G401.6 (cell line): ENCODE results near the gene CNOT9.

Experiments used
- FAIRE-seq: peaks from 2 replicates; lab custom pipeline; 2012; peaks lifted over from hg19 to GRCh38; lab: Jason Lieb, UNC

CNOT9 gene

DNA sequence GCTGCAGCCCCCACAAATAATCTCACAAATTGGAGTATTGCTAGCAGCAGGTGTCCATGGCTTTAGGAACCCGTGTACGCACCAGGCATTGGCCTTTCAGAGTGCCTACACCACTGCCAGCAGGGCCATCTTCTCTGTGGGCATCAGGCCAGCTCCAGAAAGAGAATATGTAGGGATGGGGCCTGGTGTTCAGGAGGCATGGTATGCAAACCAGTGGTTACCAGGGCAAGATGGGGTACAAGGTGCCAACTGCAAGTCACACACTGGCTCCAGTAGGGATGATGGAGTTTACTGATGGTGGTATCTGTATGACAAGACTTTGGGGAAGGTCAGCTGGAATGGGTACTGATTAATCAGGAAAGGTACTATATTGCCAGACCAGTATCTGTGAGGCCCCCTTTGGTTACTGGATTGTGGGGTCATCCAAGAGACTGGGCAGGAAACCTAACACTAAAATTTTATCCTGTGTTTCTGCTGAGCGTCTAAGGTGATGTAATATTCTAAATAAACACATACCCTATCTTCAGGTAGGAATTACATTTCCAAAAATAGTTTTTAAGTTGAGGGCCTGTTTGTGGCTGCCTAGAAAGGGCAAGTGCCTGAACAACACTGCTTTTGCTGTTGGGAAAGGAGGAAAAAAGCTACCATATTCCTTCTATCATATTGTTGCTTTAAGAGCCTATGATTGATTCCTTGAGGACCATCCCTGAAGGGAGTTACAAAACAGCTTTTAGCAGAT, 9.0 kb downstream of the CNOT9 start:
- no peak for FAIRE-seq

GRCh38 chr2:218578272-218578877, 9.7 kb downstream of the CNOT9 start:
- no peak for FAIRE-seq

DNA sequence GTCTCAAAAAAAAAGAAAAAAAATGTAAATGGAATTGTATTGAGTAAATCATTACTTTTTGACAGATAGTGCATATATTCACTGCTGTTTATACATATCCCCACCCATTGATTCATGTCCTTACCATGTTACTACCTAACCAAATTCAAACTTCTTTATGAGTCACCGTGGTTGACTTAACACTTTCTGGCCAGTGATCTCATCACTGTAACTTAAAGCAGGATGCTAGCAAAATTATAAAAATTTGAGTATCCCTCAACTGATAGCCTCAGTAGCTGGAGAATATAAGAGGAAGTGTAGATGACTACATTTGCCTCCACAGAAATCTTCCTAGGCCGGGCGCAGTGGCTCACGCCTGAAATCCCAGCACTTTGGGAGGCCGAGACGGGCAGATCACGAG, 13.4 kb downstream of the CNOT9 start:
- FAIRE-seq, result no peak

DNA sequence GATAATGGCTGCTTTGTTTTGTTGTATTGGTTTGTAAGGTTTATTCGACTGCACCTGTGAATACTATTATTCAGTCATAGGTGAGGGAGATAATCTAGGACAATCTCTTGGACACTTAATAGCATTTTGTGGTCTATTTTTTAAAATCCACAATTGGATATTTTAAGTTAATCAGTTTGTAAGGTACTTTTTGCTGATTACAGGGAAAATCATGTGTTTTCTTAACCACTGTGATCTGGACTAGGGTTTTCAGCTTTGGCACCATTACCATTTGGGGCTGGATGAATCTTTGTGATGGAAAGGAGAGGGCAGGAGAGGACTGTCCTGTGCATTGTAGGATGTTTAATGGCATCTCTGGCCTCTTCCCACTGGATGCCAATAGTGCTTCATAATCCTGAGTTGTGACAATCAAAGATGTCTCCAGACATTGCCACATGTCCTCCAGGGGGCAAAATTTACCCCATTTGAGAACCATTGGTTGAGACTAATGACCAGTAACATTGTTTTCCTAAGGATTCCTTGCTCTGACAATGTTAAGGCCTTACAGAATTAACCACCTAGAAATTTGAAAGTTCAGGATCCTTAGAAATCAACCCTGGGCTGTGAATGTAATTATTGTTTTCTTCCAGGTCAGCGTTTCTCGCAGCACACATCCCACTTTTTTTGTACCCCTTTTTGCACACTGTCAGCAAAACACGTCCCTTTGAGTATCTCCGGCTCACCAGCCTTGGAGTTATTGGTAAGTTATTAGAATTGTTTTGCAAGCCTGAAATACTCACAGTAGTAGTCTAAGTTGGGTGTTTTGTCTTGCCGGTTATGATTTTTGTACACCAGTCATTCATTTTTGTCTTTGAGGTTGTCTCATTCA, 15.6 kb downstream of the CNOT9 start:
- FAIRE-seq, result no peak

GRCh38 chr2:218585541-218585940, 16.9 kb downstream of the CNOT9 start:
- FAIRE-seq, result no peak

DNA sequence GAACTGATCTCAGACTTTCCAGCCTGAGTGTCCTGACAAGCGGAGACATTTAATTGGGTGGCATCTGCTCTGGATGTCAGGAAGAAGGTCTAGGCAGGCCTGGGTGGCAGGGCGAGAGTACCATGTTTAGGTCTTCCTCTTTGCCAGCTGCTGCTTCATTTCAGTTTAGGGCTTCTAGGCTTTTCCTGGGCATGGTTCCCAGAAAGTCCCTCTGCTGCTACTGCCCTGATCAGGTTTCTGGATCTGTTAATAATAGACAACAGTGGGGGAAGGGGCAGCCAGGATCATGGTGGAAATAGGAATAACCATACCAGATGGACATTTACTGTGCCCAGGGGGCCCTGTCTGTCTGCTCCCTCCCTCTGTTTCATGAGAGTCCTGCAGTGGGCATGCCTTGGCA, 36.8 kb downstream of the CNOT9 start:
- FAIRE-seq, result no peak

DNA sequence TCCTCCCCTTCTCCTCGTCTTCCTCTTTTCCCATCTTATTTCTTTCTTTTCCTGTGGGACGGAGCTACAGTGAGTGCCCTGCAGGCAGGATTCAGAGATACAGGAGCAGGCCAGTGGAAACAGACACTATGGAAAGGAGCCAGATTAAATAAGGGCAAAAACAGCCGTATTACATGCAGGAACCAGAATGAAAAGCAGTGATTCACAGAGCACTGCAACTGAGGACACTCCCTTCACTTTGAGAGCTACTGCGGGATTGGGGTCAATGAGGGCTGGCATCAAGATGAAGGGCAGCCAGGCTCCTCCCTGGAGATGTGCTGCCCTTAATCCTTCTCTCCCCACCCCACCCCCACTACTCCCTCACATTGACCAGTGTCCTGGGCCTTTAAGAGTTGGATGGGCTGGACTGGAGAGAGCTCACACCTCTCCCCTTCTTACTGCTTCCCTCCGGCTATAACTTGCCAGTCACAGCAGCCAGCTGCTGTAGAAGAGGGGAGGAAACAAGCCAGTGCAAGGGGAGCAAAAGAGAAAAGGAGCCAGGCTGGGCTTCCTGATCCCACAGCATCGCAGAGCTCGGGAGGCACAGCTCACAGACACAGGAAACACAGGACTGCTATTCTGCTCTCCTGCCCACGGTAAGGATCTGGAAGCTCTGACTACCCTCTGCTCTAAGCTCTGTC, 38.9 kb downstream of the CNOT9 start, which contains the start of gene PLCD4:
Gene PLCD4 (plus strand): TSS at position 464 of the 680 bp plus-strand sequence. CDS start 7,841 bp downstream, outside the sequence.
- FAIRE-seq, result no peak

- no peak for FAIRE-seq
Measured at GRCh38 chr2:218615868-218616315, 47.3 kb downstream of the CNOT9 start.

DNA sequence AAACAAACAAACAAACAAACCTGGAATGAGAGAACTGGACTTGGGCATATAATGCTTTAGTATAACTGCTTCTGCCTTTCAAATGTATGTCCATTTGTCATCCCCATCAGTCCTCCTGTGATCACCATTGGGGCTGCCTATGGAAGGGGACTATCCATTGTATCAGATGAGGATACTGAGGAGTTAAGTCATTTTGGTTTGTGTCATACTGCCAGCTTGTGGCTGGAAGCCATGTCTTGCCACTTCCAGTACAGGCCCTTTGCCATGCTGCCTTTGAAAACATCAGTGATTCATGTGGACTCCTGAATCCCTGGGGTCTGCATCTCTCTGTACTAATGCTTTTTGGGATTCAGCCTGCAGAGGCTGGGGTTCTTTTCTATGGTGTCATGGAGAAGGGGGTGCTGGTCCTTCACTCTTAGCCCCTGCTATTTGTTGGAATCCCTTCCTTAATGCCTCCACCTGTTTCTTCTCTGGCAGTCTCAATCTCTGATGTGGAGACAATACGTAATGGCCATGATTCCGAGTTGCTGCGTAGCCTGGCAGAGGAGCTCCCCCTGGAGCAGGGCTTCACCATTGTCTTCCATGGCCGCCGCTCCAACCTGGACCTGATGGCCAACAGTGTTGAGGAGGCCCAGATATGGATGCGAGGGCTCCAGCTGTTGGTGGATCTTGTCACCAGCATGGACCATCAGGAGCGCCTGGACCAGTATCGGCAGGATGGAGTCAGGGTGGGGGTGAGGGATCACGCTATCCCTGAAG, 49.6 kb downstream of the CNOT9 start:
- no peak for FAIRE-seq

DNA sequence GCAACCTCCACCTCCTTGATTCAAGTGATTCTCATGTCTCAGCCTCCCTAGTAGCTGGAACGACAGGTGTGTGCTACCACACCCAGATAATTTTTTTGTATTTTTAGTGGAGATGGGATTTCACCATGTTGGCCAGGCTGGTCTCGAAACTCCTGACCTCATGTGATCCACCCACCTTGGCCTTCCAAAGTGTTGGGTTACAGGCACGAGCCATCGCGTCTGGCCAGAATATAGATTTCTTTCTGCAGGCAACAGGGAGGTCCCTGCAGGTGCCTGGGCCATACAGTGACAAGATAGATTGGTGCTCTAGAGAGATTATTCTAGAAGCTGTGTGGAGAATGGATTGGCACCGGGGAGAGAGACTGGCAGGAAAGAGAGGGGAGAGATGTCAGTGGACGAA, 52.4 kb downstream of the CNOT9 start:
- no peak for FAIRE-seq

- no peak for FAIRE-seq
Measured at GRCh38 chr2:218622606-218623365, 54.1 kb downstream of the CNOT9 start.

DNA sequence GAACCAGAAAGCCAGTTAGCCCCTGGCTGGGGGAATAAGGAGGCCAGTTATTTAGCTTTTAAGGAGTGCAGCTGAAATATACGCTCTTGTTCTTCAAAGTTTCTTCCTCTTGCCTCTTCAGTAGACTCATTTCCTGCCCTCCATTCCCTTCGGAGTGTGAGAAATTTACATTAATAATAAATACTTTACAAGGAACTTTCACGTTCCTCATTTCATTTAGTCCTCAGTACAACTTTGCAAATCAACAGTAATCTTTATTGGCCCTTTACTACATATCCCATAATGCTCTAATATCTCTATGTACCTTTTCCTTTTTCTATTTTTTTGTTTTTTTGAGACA, 54.7 kb downstream of the CNOT9 start:
- no peak for FAIRE-seq

DNA sequence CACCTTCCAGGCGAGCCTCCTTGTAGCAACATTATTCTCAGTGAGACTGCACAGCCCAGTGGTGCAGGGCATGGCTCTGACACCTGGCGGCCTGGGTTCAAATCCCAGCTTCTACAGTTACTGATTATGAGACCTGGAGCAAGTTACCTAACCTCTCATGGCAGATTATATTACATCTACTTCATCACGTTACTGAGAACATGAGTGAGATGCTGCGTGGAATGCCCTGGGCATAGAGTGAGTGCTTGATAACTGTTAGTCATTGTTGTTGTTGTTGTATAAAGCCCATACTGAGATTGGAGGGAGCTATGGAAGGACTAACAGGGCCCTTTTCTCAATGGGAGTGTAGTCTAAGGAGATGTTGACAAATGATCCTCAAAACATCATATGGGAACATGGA, 57.7 kb downstream of the CNOT9 start:
- FAIRE-seq, result no peak

- FAIRE-seq, result no peak
Measured at GRCh38 chr2:218627939-218628338, 59.3 kb downstream of the CNOT9 start.

DNA sequence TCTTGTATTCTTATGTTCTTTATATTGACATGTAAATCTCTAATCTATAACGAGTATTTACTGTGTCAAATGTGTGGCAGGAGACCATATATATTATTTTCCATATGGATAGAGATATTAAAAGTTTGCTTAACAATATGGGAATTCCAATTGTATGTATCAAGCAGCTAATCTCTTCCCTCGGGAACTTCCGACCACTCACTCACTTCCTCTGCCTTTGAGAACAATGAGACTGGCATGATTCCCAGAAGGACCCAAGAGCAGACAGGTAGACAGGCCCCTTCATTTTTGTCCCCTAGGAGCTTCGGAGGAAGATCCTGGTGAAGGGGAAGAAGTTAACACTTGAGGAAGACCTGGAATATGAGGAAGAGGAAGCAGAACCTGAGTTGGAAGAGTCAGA, 63.2 kb downstream of the CNOT9 start:
- FAIRE-seq, result no peak

DNA sequence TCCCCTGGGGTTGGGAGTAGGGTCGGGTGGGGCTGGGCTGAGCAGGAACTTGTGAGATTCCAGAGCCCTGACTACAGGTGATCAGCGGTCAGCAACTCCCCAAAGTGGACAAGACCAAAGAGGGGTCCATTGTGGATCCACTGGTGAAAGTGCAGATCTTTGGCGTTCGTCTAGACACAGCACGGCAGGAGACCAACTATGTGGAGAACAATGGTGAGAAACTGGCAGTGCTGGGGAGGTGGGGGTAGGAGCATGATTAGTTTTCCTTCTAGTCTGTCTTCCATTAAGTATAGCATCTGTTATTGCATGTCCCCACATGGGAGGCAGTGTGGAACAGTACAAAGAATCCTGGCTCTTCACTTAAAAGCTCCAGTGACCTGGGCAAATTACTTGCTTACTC, 67.1 kb downstream of the CNOT9 start:
- FAIRE-seq, result no peak

GRCh38 chr2:218638372-218638771, 69.7 kb downstream of the CNOT9 start:
- FAIRE-seq, result no peak

DNA sequence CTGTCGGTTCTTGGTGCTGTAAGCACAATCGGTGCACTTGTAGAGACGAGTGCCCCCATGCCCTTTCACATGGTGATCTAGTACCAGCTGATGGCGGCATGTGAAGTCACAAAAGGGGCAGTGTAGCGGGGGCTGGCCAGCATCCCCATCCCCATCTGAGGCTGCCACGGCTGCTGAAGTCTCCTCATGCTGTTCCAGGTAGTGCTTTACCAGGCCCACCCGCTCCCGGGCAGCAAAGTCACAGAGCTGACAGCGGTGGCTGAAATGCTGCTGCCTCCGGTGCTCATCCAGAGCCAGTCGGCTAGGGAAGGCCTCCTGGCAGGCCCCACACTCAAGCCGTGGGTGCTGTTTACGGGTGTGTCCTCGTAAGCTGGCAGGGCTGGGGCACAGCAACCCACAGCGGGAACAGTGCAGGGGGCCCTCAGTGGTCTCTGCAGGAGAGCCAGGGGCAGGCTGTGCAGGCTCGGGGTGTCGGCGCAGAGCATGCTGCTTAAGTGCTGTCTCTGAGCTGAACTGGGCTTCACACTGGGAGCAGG, 73.5 kb downstream of the CNOT9 start:
- no peak for FAIRE-seq

DNA sequence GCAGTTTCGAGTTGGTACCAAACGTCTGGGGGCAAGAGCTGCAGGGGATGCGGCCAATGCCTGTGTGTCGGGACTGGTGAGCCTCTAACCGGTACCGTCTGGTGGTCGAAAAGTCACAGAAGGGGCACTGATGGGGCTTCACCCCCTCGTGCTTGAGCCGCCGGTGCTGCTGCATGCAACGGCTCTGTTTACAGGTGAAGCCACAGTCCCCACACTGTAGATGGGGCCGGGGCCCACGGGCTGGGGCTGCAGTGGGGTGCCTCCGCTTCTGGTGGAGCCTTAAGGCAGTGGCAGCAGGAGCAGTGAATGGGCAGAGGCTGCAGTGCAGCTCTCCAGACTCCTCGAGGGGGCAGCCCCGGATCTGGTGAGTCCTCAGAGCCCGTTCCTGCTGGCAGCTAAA, 74.1 kb downstream of the CNOT9 start:
- no peak for FAIRE-seq

GRCh38 chr2:218643751-218644310, 75.2 kb downstream of the CNOT9 start:
- no peak for FAIRE-seq
